ENCODE results near the gene SHC4.

DNA sequence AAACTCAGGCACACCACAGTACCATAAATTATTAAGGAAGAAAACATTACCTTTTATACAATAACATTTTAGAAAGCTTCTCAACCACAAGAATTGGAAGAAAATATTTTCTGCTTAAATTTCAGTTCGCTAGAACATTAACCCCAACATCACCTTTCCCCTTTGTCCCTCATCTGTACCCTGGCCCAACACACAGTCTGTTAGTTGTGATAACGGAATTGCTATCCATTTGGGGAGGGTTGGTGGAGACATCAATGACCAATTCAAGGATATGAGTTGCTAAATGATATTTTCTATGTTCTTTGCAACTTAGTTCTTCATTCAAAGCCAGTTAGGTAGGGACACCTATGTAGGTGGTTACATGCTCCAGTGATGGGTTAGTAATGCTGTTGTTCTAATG lies 80.0 kb downstream of the SHC4 start:
- TF ChIP-seq POLR2A (IDR thresholded peaks at IDR 0.05), result no peak
- TF ChIP-seq, protein P1, sequence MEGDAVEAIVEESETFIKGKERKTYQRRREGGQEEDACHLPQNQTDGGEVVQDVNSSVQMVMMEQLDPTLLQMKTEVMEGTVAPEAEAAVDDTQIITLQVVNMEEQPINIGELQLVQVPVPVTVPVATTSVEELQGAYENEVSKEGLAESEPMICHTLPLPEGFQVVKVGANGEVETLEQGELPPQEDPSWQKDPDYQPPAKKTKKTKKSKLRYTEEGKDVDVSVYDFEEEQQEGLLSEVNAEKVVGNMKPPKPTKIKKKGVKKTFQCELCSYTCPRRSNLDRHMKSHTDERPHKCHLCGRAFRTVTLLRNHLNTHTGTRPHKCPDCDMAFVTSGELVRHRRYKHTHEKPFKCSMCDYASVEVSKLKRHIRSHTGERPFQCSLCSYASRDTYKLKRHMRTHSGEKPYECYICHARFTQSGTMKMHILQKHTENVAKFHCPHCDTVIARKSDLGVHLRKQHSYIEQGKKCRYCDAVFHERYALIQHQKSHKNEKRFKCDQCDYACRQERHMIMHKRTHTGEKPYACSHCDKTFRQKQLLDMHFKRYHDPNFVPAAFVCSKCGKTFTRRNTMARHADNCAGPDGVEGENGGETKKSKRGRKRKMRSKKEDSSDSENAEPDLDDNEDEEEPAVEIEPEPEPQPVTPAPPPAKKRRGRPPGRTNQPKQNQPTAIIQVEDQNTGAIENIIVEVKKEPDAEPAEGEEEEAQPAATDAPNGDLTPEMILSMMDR (IDR thresholded peaks at IDR 0.05), result no peak
